ENCODE data around the gene NAA50. TPM values are rescaled to one million over a fixed set of nuclear protein-coding genes. Genes with fewer than 3 reads are reported as not detected.
A peak's percentile ranks its signal among the peaks of the same experiment; 100 is the strongest.

Gene NAA50
- total and polyA plus RNA-seq, 10 of the 15 experiments (the other 5 are each of a cell fraction or from before 2014, with no cell fraction given) = 31.7 to 205 (median 110) TPM

DNA sequence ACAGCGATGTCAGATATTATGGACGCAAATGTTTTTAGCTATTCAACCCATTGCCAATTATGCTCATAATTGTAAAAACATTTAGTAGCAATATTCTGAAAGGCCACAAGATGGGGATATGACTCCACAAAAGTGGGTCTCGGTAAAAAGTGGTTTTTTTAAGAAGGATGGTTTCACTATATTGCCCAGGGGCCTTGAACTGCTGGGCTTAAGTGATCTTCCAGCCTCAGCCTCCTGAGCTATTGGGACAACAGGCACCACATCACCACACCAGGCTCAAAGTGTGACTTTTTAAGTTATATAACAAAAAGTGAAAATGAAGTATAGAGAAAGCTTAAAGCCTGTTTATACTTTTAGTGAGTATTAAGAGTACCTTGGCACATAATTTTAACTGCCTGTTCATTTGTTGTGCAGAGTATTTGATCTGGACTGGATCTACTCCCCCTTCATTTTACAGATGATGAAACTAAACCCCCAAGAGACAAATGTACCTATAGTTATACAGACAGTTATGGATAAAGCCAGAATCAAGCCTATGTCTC lies 9.4 kb downstream of the NAA50 start (continued):
- TF ChIP-seq, protein P1, sequence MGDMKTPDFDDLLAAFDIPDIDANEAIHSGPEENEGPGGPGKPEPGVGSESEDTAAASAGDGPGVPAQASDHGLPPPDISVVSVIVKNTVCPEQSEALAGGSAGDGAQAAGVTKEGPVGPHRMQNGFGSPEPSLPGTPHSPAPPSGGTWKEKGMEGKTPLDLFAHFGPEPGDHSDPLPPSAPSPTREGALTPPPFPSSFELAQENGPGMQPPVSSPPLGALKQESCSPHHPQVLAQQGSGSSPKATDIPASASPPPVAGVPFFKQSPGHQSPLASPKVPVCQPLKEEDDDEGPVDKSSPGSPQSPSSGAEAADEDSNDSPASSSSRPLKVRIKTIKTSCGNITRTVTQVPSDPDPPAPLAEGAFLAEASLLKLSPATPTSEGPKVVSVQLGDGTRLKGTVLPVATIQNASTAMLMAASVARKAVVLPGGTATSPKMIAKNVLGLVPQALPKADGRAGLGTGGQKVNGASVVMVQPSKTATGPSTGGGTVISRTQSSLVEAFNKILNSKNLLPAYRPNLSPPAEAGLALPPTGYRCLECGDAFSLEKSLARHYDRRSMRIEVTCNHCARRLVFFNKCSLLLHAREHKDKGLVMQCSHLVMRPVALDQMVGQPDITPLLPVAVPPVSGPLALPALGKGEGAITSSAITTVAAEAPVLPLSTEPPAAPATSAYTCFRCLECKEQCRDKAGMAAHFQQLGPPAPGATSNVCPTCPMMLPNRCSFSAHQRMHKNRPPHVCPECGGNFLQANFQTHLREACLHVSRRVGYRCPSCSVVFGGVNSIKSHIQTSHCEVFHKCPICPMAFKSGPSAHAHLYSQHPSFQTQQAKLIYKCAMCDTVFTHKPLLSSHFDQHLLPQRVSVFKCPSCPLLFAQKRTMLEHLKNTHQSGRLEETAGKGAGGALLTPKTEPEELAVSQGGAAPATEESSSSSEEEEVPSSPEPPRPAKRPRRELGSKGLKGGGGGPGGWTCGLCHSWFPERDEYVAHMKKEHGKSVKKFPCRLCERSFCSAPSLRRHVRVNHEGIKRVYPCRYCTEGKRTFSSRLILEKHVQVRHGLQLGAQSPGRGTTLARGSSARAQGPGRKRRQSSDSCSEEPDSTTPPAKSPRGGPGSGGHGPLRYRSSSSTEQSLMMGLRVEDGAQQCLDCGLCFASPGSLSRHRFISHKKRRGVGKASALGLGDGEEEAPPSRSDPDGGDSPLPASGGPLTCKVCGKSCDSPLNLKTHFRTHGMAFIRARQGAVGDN (IDR thresholded peaks at IDR 0.05) = no peak
- TF ChIP-seq, protein P2, sequence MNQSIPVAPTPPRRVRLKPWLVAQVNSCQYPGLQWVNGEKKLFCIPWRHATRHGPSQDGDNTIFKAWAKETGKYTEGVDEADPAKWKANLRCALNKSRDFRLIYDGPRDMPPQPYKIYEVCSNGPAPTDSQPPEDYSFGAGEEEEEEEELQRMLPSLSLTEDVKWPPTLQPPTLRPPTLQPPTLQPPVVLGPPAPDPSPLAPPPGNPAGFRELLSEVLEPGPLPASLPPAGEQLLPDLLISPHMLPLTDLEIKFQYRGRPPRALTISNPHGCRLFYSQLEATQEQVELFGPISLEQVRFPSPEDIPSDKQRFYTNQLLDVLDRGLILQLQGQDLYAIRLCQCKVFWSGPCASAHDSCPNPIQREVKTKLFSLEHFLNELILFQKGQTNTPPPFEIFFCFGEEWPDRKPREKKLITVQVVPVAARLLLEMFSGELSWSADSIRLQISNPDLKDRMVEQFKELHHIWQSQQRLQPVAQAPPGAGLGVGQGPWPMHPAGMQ (IDR thresholded peaks at IDR 0.05; ENCODE audit: borderline replicate concordance) = no peak
- TF ChIP-seq CHD2 (IDR thresholded peaks at IDR 0.05; ENCODE audit: borderline replicate concordance, low read depth, low read length) (no peak), GATAD2B (conservative IDR thresholded peaks at IDR 0.05; ENCODE audit: low read depth) (no peak), GABPA (IDR thresholded peaks at IDR 0.05; ENCODE audit: low read depth) (no peak), SRF (IDR thresholded peaks at IDR 0.05; ENCODE audit: low read depth in 2 of 2, low read length in 2 of 2) (no peak), BHLHE40 (IDR thresholded peaks at IDR 0.05; ENCODE audit: borderline replicate concordance in 1 of 2, low read depth in 2 of 2, low read length in 1 of 2) (no peak), ETV6 (conservative IDR thresholded peaks at IDR 0.05 in 1 of 2, IDR thresholded peaks at IDR 0.05 in 1 of 2; ENCODE audit: borderline replicate concordance in 1 of 2, low read depth in 1 of 2) (no peak), FOXM1 (IDR thresholded peaks at IDR 0.05; ENCODE audit: low read depth, low read length) (0 out of 2 replicates have a peak, but pooled peaks have one; percentile 29), YY1 (IDR thresholded peaks at IDR 0.05; ENCODE audit: low read depth, low read length) (0 out of 2 replicates have a peak, but pooled peaks have one; percentile 25)
- TF ChIP-seq, protein P3, sequence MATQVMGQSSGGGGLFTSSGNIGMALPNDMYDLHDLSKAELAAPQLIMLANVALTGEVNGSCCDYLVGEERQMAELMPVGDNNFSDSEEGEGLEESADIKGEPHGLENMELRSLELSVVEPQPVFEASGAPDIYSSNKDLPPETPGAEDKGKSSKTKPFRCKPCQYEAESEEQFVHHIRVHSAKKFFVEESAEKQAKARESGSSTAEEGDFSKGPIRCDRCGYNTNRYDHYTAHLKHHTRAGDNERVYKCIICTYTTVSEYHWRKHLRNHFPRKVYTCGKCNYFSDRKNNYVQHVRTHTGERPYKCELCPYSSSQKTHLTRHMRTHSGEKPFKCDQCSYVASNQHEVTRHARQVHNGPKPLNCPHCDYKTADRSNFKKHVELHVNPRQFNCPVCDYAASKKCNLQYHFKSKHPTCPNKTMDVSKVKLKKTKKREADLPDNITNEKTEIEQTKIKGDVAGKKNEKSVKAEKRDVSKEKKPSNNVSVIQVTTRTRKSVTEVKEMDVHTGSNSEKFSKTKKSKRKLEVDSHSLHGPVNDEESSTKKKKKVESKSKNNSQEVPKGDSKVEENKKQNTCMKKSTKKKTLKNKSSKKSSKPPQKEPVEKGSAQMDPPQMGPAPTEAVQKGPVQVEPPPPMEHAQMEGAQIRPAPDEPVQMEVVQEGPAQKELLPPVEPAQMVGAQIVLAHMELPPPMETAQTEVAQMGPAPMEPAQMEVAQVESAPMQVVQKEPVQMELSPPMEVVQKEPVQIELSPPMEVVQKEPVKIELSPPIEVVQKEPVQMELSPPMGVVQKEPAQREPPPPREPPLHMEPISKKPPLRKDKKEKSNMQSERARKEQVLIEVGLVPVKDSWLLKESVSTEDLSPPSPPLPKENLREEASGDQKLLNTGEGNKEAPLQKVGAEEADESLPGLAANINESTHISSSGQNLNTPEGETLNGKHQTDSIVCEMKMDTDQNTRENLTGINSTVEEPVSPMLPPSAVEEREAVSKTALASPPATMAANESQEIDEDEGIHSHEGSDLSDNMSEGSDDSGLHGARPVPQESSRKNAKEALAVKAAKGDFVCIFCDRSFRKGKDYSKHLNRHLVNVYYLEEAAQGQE (IDR thresholded peaks at IDR 0.05; ENCODE audit: low read depth, low read length) = no peak
- TF ChIP-seq, protein P4, sequence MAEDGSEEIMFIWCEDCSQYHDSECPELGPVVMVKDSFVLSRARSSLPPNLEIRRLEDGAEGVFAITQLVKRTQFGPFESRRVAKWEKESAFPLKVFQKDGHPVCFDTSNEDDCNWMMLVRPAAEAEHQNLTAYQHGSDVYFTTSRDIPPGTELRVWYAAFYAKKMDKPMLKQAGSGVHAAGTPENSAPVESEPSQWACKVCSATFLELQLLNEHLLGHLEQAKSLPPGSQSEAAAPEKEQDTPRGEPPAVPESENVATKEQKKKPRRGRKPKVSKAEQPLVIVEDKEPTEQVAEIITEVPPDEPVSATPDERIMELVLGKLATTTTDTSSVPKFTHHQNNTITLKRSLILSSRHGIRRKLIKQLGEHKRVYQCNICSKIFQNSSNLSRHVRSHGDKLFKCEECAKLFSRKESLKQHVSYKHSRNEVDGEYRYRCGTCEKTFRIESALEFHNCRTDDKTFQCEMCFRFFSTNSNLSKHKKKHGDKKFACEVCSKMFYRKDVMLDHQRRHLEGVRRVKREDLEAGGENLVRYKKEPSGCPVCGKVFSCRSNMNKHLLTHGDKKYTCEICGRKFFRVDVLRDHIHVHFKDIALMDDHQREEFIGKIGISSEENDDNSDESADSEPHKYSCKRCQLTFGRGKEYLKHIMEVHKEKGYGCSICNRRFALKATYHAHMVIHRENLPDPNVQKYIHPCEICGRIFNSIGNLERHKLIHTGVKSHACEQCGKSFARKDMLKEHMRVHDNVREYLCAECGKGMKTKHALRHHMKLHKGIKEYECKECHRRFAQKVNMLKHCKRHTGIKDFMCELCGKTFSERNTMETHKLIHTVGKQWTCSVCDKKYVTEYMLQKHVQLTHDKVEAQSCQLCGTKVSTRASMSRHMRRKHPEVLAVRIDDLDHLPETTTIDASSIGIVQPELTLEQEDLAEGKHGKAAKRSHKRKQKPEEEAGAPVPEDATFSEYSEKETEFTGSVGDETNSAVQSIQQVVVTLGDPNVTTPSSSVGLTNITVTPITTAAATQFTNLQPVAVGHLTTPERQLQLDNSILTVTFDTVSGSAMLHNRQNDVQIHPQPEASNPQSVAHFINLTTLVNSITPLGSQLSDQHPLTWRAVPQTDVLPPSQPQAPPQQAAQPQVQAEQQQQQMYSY (CRISPR knock-in tag; IDR thresholded peaks at IDR 0.05) = no peak
- TF ChIP-seq, protein P5, sequence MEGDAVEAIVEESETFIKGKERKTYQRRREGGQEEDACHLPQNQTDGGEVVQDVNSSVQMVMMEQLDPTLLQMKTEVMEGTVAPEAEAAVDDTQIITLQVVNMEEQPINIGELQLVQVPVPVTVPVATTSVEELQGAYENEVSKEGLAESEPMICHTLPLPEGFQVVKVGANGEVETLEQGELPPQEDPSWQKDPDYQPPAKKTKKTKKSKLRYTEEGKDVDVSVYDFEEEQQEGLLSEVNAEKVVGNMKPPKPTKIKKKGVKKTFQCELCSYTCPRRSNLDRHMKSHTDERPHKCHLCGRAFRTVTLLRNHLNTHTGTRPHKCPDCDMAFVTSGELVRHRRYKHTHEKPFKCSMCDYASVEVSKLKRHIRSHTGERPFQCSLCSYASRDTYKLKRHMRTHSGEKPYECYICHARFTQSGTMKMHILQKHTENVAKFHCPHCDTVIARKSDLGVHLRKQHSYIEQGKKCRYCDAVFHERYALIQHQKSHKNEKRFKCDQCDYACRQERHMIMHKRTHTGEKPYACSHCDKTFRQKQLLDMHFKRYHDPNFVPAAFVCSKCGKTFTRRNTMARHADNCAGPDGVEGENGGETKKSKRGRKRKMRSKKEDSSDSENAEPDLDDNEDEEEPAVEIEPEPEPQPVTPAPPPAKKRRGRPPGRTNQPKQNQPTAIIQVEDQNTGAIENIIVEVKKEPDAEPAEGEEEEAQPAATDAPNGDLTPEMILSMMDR (IDR thresholded peaks at IDR 0.05 in 2 of 3, conservative IDR thresholded peaks at IDR 0.05 in 1 of 3; ENCODE audit: control insufficient read depth in 2 of 3, extremely low read depth in 1 of 3, insufficient read depth in 1 of 3, low read depth in 3 of 3, low read length in 3 of 3) = peak; percentile 46 to 81 (median 69); a peak in 5 of 6 replicates

Measured in GM12878 (cell line).